ENCODE data around the gene HK1.
A peak's percentile ranks its signal among the peaks of the same experiment; 100 is the strongest.

Gene HK1

DNA sequence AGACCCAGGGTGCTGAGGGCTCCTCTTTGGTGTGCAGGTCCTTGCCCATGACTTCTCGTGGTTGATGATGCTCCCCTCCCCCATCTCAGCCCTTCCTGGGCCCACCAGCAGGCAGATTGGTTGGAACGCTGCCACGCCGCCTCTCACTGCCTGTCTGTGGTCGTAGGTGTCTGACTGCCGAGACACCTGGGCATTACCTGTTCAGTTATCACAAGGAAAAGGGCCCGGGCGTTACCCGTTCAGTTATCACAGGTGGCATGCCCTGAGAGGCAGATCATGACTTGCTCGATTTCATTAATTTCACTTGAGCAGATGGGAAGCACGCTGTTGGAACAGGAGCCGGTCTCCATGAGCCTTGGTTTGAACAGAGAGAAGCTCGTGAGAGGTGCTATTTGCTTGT lies 95.9 kb downstream of the HK1 start:
- H3K27me3 Mint-ChIP-seq: no peaks in the 10 kb centered on the region
- DNase-seq: no peak
- H3K9me3 Mint-ChIP-seq: no peaks in the 10 kb centered on the region
- peaks cover 55% of the 10 kb centered on the region for H3K36me3 Mint-ChIP-seq (ENCODE audit: insufficient read depth)
- no peak overlapping the region for H3K4me3 Mint-ChIP-seq
- peaks cover 0 to 10% of the 10 kb centered on the region in 2 donors for H3K4me1 Mint-ChIP-seq (ENCODE audit: low read depth in 2 of 2)
- ATAC-seq (replicated peaks): no peak
- H3K27ac Mint-ChIP-seq: peak overlapping the region; percentile 83 to 92

DNA sequence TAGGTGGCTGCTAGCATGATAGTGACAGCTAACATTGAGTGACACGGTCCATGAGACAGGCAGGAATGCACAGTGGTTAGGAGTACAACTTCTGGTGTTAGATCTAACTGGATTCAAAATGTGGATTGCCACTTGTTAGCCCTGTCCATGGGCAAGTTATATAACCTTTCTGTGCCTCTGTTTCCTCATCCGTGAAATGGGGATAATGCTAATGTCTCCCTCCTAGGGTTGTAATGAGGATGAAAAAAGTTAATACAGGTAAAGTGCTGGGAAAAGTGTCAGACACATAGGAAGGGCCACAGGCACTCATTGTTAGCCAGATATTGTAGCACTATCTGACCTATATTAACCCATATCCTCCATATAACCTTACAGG lies 96.6 kb downstream of the HK1 start:
- Mint-ChIP-seq H3K4me3 (no peak overlapping the region), H3K27ac (peak overlapping the region; percentile 83 to 92), H3K36me3 (ENCODE audit: insufficient read depth) (peaks cover 55% of the 10 kb centered on the region), H3K4me1 (ENCODE audit: low read depth in 2 of 2) (peaks cover 0 to 10% of the 10 kb centered on the region in 2 donors), H3K27me3 (no peaks in the 10 kb centered on the region), H3K9me3 (no peaks in the 10 kb centered on the region)
- DNase-seq (no peak), ATAC-seq (replicated peaks) (no peak)

DNA sequence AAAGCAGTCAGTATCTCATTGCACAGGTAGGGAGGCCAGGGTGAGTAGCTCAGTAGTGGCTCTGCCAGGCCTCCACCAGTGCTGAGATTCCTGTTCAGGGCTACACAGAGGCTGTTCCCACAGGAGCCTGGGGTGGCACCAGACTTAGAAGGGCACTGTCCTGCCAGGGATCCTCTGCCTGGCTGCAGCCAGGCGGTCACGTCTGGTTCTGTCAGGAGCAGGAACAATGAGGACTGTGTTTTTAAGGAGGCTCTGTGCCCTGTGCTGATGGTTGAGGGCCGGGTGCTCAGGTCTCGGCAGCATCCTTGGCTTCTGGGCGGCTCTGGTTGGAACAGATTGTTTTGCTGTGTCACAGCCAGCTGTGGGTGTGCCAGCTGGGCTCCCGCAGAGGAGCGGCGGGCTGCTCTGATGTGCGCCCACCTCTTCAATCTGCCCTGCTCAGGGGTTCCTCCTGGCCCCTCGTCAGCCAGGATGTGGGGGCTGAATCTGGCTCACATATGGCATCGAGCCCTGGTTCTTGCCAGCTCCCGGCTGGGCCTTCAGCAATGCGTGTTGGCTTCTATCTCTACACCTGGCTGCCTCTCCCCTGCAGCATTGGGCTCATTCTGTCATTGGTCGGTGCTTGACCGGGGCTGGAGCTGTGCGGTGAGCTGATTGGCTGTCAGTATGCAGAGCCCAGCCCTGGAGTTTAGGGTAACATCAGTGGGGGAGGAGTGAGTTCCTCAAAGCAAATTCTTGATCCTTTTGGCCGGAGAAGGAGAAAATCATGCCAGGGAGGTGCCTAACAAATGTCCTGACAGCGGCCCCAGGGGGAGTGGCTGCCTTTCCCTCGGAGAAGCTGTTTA lies 97.2 kb downstream of the HK1 start:
- Mint-ChIP-seq H3K27ac (peak overlapping the region; percentile 83 to 92), H3K36me3 (ENCODE audit: insufficient read depth) (peaks cover 55% of the 10 kb centered on the region), H3K4me1 (ENCODE audit: low read depth in 2 of 2) (peaks cover 0 to 10% of the 10 kb centered on the region in 2 donors), H3K9me3 (no peaks in the 10 kb centered on the region), H3K27me3 (no peaks in the 10 kb centered on the region), H3K4me3 (no peak overlapping the region)
- no peak for DNase-seq
- ATAC-seq (replicated peaks): no peak

DNA sequence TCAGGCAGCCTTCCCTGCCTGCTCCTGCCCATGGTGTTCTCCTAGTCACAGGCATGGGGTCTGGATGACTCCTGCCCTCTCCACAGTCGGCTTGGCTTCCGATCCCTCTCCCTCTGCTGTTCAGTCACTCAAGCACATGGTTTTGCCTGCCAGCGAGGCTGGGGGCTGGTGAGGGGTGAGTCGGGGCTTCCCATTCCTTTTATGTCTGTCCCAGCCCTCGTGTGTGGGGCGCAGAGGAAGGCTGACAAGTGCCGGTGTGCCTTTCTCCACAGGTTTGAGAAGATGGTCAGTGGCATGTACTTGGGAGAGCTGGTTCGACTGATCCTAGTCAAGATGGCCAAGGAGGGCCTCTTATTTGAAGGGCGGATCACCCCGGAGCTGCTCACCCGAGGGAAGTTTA lies 98.4 kb downstream of the HK1 start:
- ATAC-seq (replicated peaks): no peak
- Mint-ChIP-seq H3K4me1 (ENCODE audit: low read depth in 2 of 2) (peaks cover 0 to 8% of the 10 kb centered on the region in 2 donors), H3K36me3 (ENCODE audit: insufficient read depth) (peaks cover 67% of the 10 kb centered on the region), H3K4me3 (no peak overlapping the region), H3K9me3 (no peaks in the 10 kb centered on the region), H3K27me3 (no peaks in the 10 kb centered on the region), H3K27ac (peak overlapping the region; percentile 82 to 92)
- DNase-seq: no peak

DNA sequence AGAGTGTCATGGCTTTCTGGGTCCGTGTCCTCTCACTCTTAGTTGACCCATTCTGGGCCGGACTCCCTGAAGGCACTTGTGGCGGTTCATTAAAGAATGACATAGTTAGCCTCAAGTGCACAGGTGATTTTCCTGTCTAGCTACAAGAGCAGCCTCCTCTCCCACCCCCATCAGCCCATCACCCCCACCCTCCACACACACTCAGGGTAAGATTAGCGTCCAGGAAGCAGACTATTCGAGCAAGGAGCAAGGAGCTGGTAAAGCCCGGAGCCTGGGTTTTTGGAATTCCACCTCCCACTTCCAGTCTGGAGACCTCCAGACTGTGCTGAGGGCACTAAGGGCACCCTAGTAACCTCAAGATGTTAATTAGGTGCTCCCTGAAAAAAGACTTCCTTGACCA lies 98.9 kb downstream of the HK1 start:
- no peaks in the 10 kb centered on the region for H3K27me3 Mint-ChIP-seq
- H3K4me1 Mint-ChIP-seq (ENCODE audit: low read depth in 2 of 2): peaks cover 0 to 8% of the 10 kb centered on the region in 2 donors
- H3K27ac Mint-ChIP-seq: peak overlapping the region; percentile 82 to 92
- peaks cover 70% of the 10 kb centered on the region for H3K36me3 Mint-ChIP-seq (ENCODE audit: insufficient read depth)
- no peak overlapping the region for H3K4me3 Mint-ChIP-seq
- ATAC-seq (replicated peaks): no peak
- H3K9me3 Mint-ChIP-seq: no peaks in the 10 kb centered on the region
- no peak for DNase-seq

DNA sequence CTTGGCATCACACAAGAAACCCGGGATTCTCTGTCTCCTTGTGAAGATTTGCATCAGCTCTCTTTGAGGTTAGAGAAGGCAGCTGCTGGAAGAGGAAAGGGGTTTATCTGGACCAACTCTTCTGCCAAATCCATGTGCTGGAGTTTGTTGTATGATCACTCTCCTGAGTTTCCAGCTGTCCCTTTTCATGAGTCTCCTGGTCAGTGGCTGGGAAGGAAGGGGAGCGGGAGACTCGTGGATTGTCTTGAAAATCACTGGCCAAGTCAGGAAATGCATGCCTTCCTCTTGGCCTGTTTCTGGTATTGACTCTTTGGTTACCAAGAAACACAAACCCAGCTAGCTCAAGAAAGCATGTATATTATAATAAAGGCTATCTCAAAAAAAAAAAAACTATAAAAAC lies 99.6 kb downstream of the HK1 start:
- no peak for DNase-seq
- no peaks in the 10 kb centered on the region for H3K27me3 Mint-ChIP-seq
- H3K36me3 Mint-ChIP-seq (ENCODE audit: insufficient read depth): peaks cover 77% of the 10 kb centered on the region
- ATAC-seq (replicated peaks): no peak
- peaks cover 0 to 8% of the 10 kb centered on the region in 2 donors for H3K4me1 Mint-ChIP-seq (ENCODE audit: low read depth in 2 of 2)
- no peaks in the 10 kb centered on the region for H3K9me3 Mint-ChIP-seq
- H3K27ac Mint-ChIP-seq: peak overlapping the region; percentile 55 to 82
- no peak overlapping the region for H3K4me3 Mint-ChIP-seq

DNA sequence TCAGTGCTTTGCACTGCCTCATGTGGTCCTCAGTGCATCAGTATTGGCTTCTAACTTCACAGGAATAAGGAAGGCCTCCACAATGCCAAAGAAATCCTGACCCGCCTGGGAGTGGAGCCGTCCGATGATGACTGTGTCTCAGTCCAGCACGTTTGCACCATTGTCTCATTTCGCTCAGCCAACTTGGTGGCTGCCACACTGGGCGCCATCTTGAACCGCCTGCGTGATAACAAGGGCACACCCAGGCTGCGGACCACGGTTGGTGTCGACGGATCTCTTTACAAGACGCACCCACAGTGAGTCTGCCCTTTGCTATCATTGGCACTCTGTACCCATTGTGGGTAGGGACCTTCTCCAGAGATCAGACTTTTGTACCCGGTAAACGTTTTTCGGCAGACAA lies 101.5 kb downstream of the HK1 start:
- H3K36me3 Mint-ChIP-seq (ENCODE audit: insufficient read depth): peaks cover 82% of the 10 kb centered on the region
- H3K4me3 Mint-ChIP-seq: no peak overlapping the region
- H3K27ac Mint-ChIP-seq: no peak overlapping the region
- H3K27me3 Mint-ChIP-seq: no peaks in the 10 kb centered on the region
- H3K4me1 Mint-ChIP-seq (ENCODE audit: low read depth in 2 of 2): no peaks in the 10 kb centered on the region
- H3K9me3 Mint-ChIP-seq: no peaks in the 10 kb centered on the region
- ATAC-seq (replicated peaks): no peak
- DNase-seq: no peak

DNA sequence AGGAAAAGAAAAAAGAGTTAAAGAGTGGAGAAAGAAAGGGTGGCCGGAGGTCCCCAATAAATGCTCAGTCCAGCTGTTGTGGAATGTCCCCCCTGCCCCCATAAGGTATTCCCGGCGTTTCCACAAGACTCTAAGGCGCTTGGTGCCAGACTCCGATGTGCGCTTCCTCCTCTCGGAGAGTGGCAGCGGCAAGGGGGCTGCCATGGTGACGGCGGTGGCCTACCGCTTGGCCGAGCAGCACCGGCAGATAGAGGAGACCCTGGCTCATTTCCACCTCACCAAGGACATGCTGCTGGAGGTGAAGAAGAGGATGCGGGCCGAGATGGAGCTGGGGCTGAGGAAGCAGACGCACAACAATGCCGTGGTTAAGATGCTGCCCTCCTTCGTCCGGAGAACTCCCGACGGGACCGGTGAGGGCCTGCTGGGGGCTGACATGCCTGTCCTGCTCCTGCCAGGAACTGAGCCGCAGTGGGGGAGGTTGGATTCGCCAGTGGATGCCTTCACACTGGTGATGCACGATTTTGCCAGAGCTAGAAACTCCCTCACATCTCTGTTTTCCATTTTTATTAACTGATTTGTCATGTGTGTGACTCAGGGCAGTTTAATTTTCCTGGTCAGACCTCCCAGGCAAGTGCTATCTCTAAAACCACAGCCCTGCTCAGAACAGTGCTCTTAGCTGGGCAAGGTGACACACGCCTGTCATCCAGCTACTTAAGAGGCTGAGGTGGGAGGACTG lies 104.3 kb downstream of the HK1 start:
- DNase-seq: no peak
- Mint-ChIP-seq H3K9me3 (no peaks in the 10 kb centered on the region), H3K27ac (peak overlapping the region; percentile 54 to 82), H3K36me3 (ENCODE audit: insufficient read depth) (peaks cover 89% of the 10 kb centered on the region), H3K4me3 (no peak overlapping the region), H3K27me3 (no peaks in the 10 kb centered on the region), H3K4me1 (ENCODE audit: low read depth in 2 of 2) (no peaks in the 10 kb centered on the region)
- ATAC-seq (replicated peaks): no peak

DNA sequence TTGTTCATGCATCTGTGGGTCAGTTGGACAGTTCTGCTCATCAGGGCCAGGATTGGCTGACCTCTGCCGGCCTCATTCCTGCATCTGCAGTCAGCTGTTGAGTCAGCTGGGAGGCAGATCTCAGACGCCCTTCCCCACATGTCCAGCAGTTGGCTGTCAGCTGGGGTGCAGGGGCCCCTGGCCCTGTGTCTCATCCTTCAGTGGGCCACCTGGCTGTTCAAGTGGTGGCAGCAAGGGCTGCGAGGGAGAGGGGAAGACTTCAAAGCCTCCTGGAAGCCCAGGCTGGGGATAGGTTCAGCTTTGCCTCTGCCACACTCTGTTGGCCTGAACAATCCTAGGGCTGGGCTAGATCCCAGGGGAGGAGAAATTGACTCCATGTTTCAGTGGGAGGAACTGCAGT lies 105.3 kb downstream of the HK1 start:
- Mint-ChIP-seq H3K9me3 (no peaks in the 10 kb centered on the region), H3K27ac (peak overlapping the region in 1 of 2 donors; percentile 54), H3K4me3 (no peak overlapping the region), H3K27me3 (no peaks in the 10 kb centered on the region), H3K36me3 (ENCODE audit: insufficient read depth) (peaks cover 87% of the 10 kb centered on the region), H3K4me1 (ENCODE audit: low read depth in 2 of 2) (no peaks in the 10 kb centered on the region)
- DNase-seq (no peak), ATAC-seq (replicated peaks) (no peak)

DNA sequence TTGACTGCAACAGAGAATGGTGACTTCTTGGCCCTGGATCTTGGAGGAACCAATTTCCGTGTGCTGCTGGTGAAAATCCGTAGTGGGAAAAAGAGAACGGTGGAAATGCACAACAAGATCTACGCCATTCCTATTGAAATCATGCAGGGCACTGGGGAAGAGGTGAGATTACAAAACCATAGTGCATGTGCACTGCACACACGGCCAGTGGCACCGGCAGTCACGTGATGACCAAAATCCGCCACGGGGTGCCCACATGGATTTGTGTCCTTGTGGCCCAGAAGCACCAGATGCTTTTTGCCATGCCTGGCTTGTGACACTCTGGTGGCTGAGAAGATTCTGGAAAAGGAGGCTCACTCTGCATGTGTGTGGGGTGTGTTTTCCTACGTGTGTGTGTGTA lies 106.0 kb downstream of the HK1 start:
- no peak overlapping the region for H3K4me3 Mint-ChIP-seq
- ATAC-seq (replicated peaks) (no peak), DNase-seq (no peak)
- peak overlapping the region in 1 of 2 donors; percentile 42 for H3K27ac Mint-ChIP-seq
- no peaks in the 10 kb centered on the region for H3K9me3 Mint-ChIP-seq
- no peaks in the 10 kb centered on the region for H3K4me1 Mint-ChIP-seq (ENCODE audit: low read depth in 2 of 2)
- peaks cover 88% of the 10 kb centered on the region for H3K36me3 Mint-ChIP-seq (ENCODE audit: insufficient read depth)
- no peaks in the 10 kb centered on the region for H3K27me3 Mint-ChIP-seq

DNA sequence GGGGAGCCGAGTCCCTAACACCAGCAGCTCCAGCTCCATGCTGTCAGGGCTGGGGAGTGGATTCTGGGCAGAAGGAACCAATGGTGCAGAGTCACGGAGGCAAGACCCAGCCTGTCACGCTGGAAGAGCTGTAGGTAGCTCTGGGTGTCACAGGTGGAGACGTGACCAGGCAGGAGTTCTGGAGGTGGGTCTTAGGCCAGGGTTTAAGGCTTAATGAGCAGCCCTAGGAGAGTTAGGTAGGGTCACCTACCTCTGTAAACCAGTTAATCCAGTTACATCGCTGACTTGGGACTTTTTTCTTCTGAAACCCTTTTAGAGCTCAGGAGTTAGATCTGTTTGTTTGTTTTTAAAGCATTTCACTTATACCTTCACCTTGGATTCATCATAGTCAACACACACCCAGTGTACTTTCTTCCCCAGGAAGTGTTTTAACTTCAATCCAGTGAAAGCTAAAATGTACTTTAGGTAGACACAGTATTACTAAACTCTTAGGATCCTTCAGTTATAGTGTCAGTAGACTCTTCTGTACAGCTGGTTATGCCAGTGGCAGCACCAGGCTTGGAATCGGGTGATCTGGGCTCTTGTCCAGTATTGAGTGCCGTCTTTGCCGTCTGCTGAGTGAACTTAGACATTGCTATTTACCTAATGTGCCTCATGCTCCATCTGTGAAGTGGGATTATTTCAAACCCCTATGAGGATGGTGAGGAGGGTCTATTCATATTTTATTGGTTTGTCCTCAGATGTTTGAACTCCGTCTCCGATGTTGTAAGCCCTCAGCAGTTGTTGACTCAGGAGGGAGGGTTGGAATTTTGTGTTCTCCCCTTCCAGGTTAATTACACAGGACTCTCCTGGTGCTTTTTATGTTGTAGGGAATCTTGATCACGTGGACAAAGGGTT lies 107.4 kb downstream of the HK1 start:
- Mint-ChIP-seq H3K27ac (peak overlapping the region in 1 of 2 donors; percentile 42), H3K4me1 (ENCODE audit: low read depth in 2 of 2) (no peaks in the 10 kb centered on the region), H3K9me3 (no peaks in the 10 kb centered on the region), H3K4me3 (no peak overlapping the region), H3K36me3 (ENCODE audit: insufficient read depth) (peaks cover 85% of the 10 kb centered on the region), H3K27me3 (no peaks in the 10 kb centered on the region)
- no peak for ATAC-seq (replicated peaks)
- no peak for DNase-seq

DNA sequence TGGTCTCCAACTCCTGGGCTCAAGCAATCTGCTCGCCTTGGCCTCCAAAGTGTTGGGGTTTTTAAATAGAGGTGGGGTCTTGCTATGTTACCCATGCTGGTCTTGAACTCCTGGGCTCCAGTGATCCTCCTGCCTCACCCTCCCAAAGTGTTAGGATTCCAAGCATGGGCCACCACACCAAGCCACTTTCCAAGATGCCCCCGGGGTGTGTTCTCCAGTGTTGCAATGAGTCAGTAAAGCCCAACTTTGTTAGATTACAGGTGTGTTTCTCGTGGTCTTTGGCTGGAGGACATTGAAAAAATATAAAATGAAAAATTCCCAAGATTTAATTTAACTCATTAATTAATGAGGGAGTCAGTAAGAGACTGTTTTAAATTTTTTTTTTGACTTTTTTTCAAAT lies 109.2 kb downstream of the HK1 start:
- Mint-ChIP-seq H3K9me3 (no peaks in the 10 kb centered on the region), H3K27ac (peak overlapping the region in 1 of 2 donors; percentile 45), H3K36me3 (ENCODE audit: insufficient read depth) (peaks cover 77% of the 10 kb centered on the region), H3K4me3 (no peak overlapping the region), H3K4me1 (ENCODE audit: low read depth in 2 of 2) (peaks cover 8 to 9% of the 10 kb centered on the region in 2 donors), H3K27me3 (no peaks in the 10 kb centered on the region)
- no peak for DNase-seq
- no peak for ATAC-seq (replicated peaks)

DNA sequence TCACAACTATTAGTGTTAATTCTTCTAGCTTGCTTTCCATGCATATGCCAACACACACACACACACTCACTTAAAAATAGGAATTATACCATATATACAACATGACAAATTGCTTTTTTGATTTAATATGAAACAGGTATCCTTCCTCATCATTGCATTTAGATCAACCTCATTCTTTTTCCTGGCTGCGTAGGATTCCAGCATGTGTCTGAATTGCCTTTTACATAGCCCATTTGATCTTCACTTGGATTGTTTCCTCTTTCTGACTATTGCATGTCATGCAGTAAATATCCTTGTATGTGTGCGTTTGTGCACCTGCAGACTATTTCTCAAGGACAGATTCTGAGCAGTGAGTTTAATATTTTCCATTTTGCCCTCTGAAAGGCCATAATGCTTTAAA lies 110.2 kb downstream of the HK1 start:
- Mint-ChIP-seq H3K4me1 (ENCODE audit: low read depth in 2 of 2) (peaks cover 10 to 11% of the 10 kb centered on the region in 2 donors), H3K27ac (peak overlapping the region in 1 of 2 donors; percentile 45), H3K9me3 (no peaks in the 10 kb centered on the region), H3K27me3 (no peaks in the 10 kb centered on the region), H3K36me3 (ENCODE audit: insufficient read depth) (peaks cover 70% of the 10 kb centered on the region), H3K4me3 (no peak overlapping the region)
- ATAC-seq (replicated peaks) (no peak), DNase-seq (no peak)

Measured in effector memory CD8-positive, alpha-beta T cell (primary cell).